ENCODE results near the gene PLXNA2. TPM values are rescaled to one million over a fixed set of nuclear protein-coding genes. Genes with fewer than 3 reads are reported as not detected.

Gene PLXNA2
- total RNA-seq, 4 donors from 2014 or later: 26.9 to 54.0 (median 46.1) TPM

DNA sequence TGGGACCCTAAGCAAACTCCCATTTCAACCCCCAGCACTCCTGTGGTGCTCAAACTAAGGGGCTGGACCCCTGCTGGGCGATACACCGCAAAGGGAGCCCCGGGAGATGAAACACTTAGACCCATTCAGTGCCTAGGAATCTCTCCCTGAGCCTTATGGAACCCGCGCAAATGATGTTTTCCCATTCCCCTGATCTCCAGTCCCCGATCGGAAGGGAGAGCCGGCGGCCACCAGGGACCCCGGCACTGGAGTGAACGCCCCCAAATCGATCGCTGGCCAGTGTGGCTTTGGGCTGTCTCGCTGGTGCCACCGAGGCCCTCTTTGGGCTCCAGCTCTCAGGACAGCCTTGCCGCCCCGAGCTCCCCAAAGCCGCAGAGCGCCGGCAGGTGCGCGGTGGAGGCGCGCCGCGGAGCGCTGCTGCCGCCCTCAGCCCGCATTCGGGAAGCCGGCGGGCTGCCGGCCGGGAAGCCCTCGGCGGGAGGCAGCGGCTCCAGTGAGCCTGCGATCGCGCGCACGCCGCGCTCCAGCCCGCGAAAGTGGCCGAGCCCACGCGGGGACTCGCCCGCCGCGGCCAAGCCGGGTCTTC, 1.1 kb downstream of the PLXNA2 start:
- WGBS, 2 donors: 3 to 16% methylated on average over 11 to 17 of the region's 54 CpGs
- no peaks in the 10 kb centered on the region for H3K9me3 ChIP-seq
- peak overlapping the region; percentile 88 to 93 (median 88) for H3K27ac ChIP-seq
- no peak for DNase-seq
- TF ChIP-seq, protein P1, sequence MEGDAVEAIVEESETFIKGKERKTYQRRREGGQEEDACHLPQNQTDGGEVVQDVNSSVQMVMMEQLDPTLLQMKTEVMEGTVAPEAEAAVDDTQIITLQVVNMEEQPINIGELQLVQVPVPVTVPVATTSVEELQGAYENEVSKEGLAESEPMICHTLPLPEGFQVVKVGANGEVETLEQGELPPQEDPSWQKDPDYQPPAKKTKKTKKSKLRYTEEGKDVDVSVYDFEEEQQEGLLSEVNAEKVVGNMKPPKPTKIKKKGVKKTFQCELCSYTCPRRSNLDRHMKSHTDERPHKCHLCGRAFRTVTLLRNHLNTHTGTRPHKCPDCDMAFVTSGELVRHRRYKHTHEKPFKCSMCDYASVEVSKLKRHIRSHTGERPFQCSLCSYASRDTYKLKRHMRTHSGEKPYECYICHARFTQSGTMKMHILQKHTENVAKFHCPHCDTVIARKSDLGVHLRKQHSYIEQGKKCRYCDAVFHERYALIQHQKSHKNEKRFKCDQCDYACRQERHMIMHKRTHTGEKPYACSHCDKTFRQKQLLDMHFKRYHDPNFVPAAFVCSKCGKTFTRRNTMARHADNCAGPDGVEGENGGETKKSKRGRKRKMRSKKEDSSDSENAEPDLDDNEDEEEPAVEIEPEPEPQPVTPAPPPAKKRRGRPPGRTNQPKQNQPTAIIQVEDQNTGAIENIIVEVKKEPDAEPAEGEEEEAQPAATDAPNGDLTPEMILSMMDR (IDR thresholded peaks at IDR 0.05): peak in 3 of 6 experiments; percentile 10 to 29 (median 25)
- no peak for TF ChIP-seq POLR2A (IDR thresholded peaks at IDR 0.05)
- intact Hi-C loops (cut with DNase I): loop anchor here (10.0 kb wide), 1 partner anchor 118 kb away; no protein-coding TSS in a partner anchor
- peaks cover 43 to 68% (median 51%) of the 10 kb centered on the region in 3 donors for H3K4me1 ChIP-seq
- no peaks in the 10 kb centered on the region for H3K36me3 ChIP-seq
- peaks cover 0 to 8% (median 0%) of the 10 kb centered on the region in 4 donors for H3K27me3 ChIP-seq
- peak overlapping the region; percentile 84 to 90 (median 87) for H3K4me3 ChIP-seq

DNA sequence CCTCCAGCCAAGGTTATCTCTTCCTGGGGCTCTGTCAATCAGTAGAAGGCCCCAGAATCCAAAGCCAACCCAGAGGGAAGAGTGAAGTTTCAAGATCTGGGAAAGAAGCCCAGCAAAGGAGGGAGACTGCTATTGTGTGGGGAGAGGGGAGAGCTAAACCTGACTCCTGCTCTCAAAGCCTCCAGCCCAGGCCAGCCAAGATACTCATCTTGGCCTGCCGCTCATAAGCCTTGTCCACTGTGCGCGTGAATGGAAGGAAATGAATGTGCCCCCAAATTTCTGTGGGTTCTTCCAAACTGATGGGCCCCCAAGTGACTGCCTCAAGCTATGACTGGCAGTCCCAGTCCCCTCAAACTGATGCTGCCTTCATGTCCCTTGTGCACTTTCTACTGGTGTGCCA, 2.0 kb downstream of the PLXNA2 start:
- Histone ChIP-seq H3K4me3 (peak overlapping the region; percentile 84 to 90 (median 87)), H3K9me3 (no peaks in the 10 kb centered on the region), H3K27me3 (peaks cover 0 to 8% (median 0%) of the 10 kb centered on the region in 4 donors), H3K27ac (peak overlapping the region in 2 of 4 donors; percentile 88 to 89), H3K4me1 (peaks cover 43 to 77% (median 58%) of the 10 kb centered on the region in 3 donors), H3K36me3 (peaks cover 0 to 8% (median 0%) of the 10 kb centered on the region in 3 donors)
- no peak for DNase-seq
- 76 to 83% methylated on average over 3 of the region's 3 CpGs for WGBS, 2 donors
- intact Hi-C loops (cut with DNase I): loop anchor here (10.0 kb wide), 1 partner anchor 117 kb away; no protein-coding TSS in a partner anchor
- TF ChIP-seq, protein P1 (IDR thresholded peaks at IDR 0.05): no peak
- TF ChIP-seq POLR2A (IDR thresholded peaks at IDR 0.05): no peak

DNA sequence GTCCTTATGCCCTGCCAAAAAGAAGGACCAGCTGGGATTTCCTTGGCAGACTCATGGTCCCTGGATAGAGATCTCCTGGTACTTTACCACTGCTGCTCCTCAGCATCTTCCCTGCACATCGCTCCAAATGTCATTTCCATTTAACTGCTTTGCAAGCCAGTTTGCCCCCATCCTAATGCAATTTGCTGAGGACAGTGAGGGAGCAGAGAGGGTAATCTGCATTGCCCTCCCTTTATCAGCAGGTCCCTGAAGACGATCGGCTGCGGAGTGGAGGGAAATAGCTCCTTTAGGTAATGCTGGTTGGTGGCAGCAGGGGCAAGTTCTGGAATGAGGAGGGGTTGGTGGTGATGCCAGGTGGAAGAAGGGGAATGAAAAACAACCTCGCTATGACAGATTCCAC, 2.7 kb downstream of the PLXNA2 start:
- peaks cover 48 to 83% (median 65%) of the 10 kb centered on the region in 3 donors for H3K4me1 ChIP-seq
- H3K27me3 ChIP-seq: peaks cover 0 to 8% (median 0%) of the 10 kb centered on the region in 4 donors
- no peaks in the 10 kb centered on the region for H3K9me3 ChIP-seq
- TF ChIP-seq, protein P1 (IDR thresholded peaks at IDR 0.05): no peak
- TF ChIP-seq POLR2A (IDR thresholded peaks at IDR 0.05): no peak
- H3K27ac ChIP-seq: peak overlapping the region in 1 of 4 donors; percentile 88
- H3K4me3 ChIP-seq: peak overlapping the region; percentile 84 to 90 (median 87)
- intact Hi-C loops (cut with DNase I): loop anchor here (10.0 kb wide), 1 partner anchor 117 kb away; no protein-coding TSS in a partner anchor
- WGBS, 2 donors: 60 to 66% methylated on average over 3 to 5 of the region's 5 CpGs
- peaks cover 0 to 10% (median 0%) of the 10 kb centered on the region in 3 donors for H3K36me3 ChIP-seq
- DNase-seq: no peak

DNA sequence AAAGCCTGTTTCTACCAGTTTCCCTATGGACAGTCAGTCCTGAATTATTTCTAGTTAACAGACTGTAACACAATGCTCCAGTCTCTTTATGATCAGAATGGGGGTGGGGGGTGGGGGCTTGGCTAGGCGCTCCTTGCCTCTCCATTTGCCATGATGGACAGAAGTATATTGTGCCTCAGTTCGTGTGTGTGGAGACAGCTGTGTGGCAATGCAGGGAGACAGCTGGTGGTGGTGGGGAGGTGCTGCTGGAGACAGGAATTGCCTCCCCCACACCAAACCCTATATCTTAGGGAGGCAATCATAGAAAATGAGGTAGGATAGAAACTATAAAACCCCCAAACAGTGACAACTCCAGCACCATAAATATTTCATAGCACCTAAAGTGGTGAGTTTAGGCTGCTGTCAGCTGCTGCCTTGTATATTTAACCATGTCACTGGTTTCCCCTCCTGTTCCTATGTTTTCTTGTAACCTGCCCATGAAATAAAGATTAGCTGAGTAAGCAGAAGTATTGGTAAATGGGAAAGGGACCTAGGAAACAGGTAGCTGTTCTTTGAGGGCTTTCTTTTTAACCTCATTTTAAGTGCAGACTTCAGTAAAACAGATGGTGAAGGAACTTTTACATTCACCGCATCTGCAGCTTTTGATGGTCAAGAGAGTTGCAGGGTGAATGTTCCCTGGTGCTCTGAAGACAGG, 3.4 kb downstream of the PLXNA2 start:
- Histone ChIP-seq H3K36me3 (peaks cover 0 to 10% (median 0%) of the 10 kb centered on the region in 3 donors), H3K27ac (peak overlapping the region in 2 of 4 donors; percentile 72 to 88), H3K4me3 (peak overlapping the region in 3 of 4 donors; percentile 84 to 90 (median 88)), H3K4me1 (peaks cover 55 to 90% (median 72%) of the 10 kb centered on the region in 3 donors), H3K9me3 (no peaks in the 10 kb centered on the region), H3K27me3 (peaks cover 0 to 8% (median 0%) of the 10 kb centered on the region in 4 donors)
- TF ChIP-seq, protein P1 (IDR thresholded peaks at IDR 0.05): no peak
- TF ChIP-seq POLR2A (IDR thresholded peaks at IDR 0.05): no peak
- WGBS, 2 donors: 68 to 78% methylated on average over 3 of the region's 3 CpGs
- DNase-seq: no peak
- intact Hi-C loops (cut with DNase I): loop anchor here (10.0 kb wide), 1 partner anchor 116 kb away; no protein-coding TSS in a partner anchor

Data from esophagus squamous epithelium (tissue), 5 donors.